ENCODE data around the gene MYF6. TPM values are rescaled to one million over a fixed set of nuclear protein-coding genes. Genes with fewer than 3 reads are reported as not detected.

MYF6 gene
- total and polyA plus RNA-seq, 2 experiments from 2014 or later: 0.30 TPM; not detected in 1

DNA sequence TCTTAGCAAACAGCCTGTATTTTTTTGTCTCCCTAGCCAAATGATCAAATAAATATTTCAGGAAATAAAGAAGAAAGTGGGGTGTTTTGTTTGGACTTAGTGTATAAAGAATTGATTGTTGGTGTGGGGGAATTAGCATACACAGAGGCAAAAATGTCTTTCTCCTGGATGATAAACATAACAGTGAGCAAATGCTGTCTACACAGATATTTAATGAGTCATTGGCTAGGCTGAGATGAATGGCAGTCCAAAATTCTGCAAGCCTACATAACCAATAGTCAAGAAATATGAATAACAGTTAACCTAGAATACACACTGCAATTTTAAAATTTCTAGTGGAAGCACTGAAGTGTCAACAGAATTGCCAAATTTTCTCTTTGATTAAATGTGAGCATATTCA, 45.0 kb downstream of the MYF6 start:
- H3K27me3 ChIP-seq: no peaks in the 10 kb centered on the region
- H3K27ac ChIP-seq: no peak overlapping the region
- no peak overlapping the region for H3K4me2 ChIP-seq
- no peaks in the 10 kb centered on the region for H3K4me1 ChIP-seq (ENCODE audit: insufficient read depth)
- no peak overlapping the region for H2AFZ ChIP-seq
- DNase-seq (ENCODE audit: low spot score): no peak
- no peaks in the 10 kb centered on the region for H3K9me3 ChIP-seq (ENCODE audit: low read depth)
- no peak for TF ChIP-seq CTCF (IDR thresholded peaks at IDR 0.05; ENCODE audit: poor library complexity)
- TF ChIP-seq EZH2 (IDR thresholded peaks at IDR 0.05; ENCODE audit: borderline replicate concordance): no peak
- TF ChIP-seq EZH2phosphoT487 (IDR thresholded peaks at IDR 0.05; ENCODE audit: low read depth, severe bottlenecking, unreplicated experiment): no peak
- no peaks in the 10 kb centered on the region for H4K20me1 ChIP-seq (ENCODE audit: insufficient read depth, poor library complexity, severe bottlenecking)
- H3K4me3 ChIP-seq: no peak overlapping the region
- H3K36me3 ChIP-seq (replicated peaks; ENCODE audit: insufficient read depth, low read depth): no peaks in the 10 kb centered on the region
- no peaks in the 10 kb centered on the region for H3K79me2 ChIP-seq
- H3K9me2 ChIP-seq (replicated peaks; ENCODE audit: insufficient read depth): no peaks in the 10 kb centered on the region

GRCh38 chr12:80754274-80754673, 46.8 kb downstream of the MYF6 start:
- no peak overlapping the region for H3K4me3 ChIP-seq
- no peaks in the 10 kb centered on the region for H3K9me3 ChIP-seq (ENCODE audit: low read depth)
- no peaks in the 10 kb centered on the region for H3K79me2 ChIP-seq
- no peaks in the 10 kb centered on the region for H3K4me1 ChIP-seq (ENCODE audit: insufficient read depth)
- H4K20me1 ChIP-seq (ENCODE audit: insufficient read depth, poor library complexity, severe bottlenecking): no peaks in the 10 kb centered on the region
- H3K36me3 ChIP-seq (replicated peaks; ENCODE audit: insufficient read depth, low read depth): no peaks in the 10 kb centered on the region
- no peak overlapping the region for H3K4me2 ChIP-seq
- no peaks in the 10 kb centered on the region for H3K9me2 ChIP-seq (replicated peaks; ENCODE audit: insufficient read depth)
- TF ChIP-seq EZH2 (IDR thresholded peaks at IDR 0.05; ENCODE audit: borderline replicate concordance) (no peak), EZH2phosphoT487 (IDR thresholded peaks at IDR 0.05; ENCODE audit: low read depth, severe bottlenecking, unreplicated experiment) (no peak), CTCF (IDR thresholded peaks at IDR 0.05; ENCODE audit: poor library complexity) (no peak)
- H3K27me3 ChIP-seq: no peaks in the 10 kb centered on the region
- no peak overlapping the region for H3K27ac ChIP-seq
- no peak for DNase-seq (ENCODE audit: low spot score)
- 95% methylated on average over 3 of the region's 3 CpGs for WGBS (ENCODE audit: low lambda C conversion rate, missing lambda C conversion rate)
- H2AFZ ChIP-seq: no peak overlapping the region

DNA sequence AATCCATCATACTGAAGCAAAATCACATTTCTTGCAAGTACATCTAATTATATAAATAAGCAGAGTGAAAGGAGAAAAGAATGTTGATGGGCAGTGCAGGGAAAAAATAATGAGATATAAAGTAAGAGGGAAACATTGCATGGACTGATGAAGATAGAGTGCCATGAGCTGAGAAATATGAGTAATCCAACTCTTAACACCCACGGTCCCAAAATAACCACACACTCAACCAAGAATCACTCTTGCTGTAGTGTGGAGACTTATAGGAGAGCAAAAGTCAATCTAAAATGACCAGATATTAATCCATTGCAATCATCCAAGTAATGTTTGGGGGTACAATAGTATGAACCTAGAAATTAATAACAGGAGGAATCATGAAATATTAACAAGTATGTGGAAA, 49.4 kb downstream of the MYF6 start:
- Histone ChIP-seq H3K27me3 (no peaks in the 10 kb centered on the region), H3K9me3 (ENCODE audit: low read depth) (no peaks in the 10 kb centered on the region), H3K4me2 (no peak overlapping the region), H3K4me3 (no peak overlapping the region), H3K9me2 (replicated peaks; ENCODE audit: insufficient read depth) (no peaks in the 10 kb centered on the region), H4K20me1 (ENCODE audit: insufficient read depth, poor library complexity, severe bottlenecking) (no peaks in the 10 kb centered on the region), H3K36me3 (replicated peaks; ENCODE audit: insufficient read depth, low read depth) (no peaks in the 10 kb centered on the region), H3K4me1 (ENCODE audit: insufficient read depth) (no peaks in the 10 kb centered on the region), H2AFZ (no peak overlapping the region), H3K27ac (no peak overlapping the region), H3K79me2 (no peaks in the 10 kb centered on the region)
- DNase-seq (ENCODE audit: low spot score): no peak
- TF ChIP-seq EZH2 (IDR thresholded peaks at IDR 0.05; ENCODE audit: borderline replicate concordance): no peak
- TF ChIP-seq CTCF (IDR thresholded peaks at IDR 0.05; ENCODE audit: poor library complexity): no peak
- 90% methylated on average over 1 of the region's 1 CpG for WGBS (ENCODE audit: low lambda C conversion rate, missing lambda C conversion rate)

Other genes starting within 250 kb of the MYF6 start
- not detected in 2 replicates for gene MYF5, start 9.3 kb downstream of the MYF6 start, total RNA-seq
- gene MYF5, start 9.3 kb downstream of the MYF6 start, polyA plus RNA-seq: not detected in 2 replicates
- gene LIN7A, start 230.3 kb downstream of the MYF6 start, total RNA-seq: 9.9 and 11.8 TPM in 2 replicates
- gene LIN7A, start 230.3 kb downstream of the MYF6 start, polyA plus RNA-seq: 3.0 and 5.2 TPM in 2 replicates